Measurements from ENCODE around the gene CDC40. TPM values are rescaled to one million over a fixed set of nuclear protein-coding genes. Genes with fewer than 3 reads are reported as not detected.
"Not testable (repeated sequence)": the region's sequence is repeated elsewhere in the genome, so short reads cannot be mapped to it uniquely, and the experiment has no call there.

The CDC40 gene
- polyA plus RNA-seq, 3 donors = 6.8 to 12.8 (median 8.6) TPM

DNA sequence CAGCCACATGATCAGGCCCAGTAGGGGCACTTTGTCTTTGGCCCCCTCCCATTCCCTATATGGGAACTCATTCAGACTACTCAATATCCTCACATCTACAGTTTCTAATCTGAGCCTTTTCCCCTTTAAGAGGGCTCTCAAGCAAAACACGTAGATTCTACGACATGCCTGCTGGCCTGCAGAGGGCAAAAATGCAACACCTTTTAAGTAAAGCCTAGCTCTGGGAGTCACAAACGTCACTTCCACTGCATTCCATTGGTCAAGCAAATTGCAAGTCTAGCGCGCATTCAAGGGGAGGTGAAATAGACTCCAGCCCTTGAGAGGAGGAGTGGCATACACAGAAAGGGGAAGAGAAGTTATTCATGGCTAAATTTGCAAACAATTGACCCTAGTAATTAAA, 70.6 kb downstream of the CDC40 start:
- WGBS, 3 donors = 66 to 84% (median 78%) methylated on average over 5 of the region's 5 CpGs
- no peak overlapping the region for H3K27ac ChIP-seq (ENCODE audit: low read depth, low read length)

DNA sequence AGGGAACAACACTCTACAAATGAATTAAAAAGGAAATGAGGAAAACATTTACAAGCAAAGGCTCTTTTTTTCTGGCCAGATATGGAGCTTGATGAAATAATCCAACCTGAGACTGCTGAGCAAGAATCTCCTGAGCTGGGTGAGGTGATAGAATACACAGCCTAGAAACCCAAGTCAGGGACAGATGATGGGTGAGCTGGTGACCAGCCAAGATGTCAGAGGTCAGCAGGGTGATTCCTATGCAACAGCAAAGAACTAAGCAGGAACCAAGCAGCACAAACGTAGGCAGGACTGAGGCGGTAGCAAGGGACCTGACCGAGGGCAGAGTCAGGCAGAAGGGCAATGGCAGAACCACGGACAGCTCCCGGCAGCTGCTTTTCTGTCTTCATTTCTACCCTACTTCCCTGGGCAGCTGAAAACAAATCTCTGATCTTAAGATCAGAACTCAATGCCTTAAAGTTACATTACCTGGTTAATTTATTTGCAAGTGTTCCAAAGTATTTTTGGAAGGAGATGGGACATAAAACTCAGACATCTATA, 75.1 kb downstream of the CDC40 start:
- no peak overlapping the region for H3K27ac ChIP-seq (ENCODE audit: low read depth, low read length)
- 24 to 49% (median 39%) methylated on average over 5 of the region's 5 CpGs for WGBS, 3 donors

- 68 to 96% (median 89%) methylated on average over 2 of the region's 2 CpGs for WGBS, 3 donors
Observed at GRCh38 chr6:110256366-110256765, 76.1 kb downstream of the CDC40 start.

GRCh38 chr6:110265273-110265672, 85.0 kb downstream of the CDC40 start:
- 89% methylated on average over 3 of the region's 3 CpGs for WGBS, 3 donors
- H3K27ac ChIP-seq (ENCODE audit: low read depth, low read length) = no peak overlapping the region

More at GRCh38 chr6:110256366-110256765, 76.1 kb downstream of the CDC40 start:
- no peak overlapping the region for H3K27ac ChIP-seq (ENCODE audit: low read depth, low read length)

DNA sequence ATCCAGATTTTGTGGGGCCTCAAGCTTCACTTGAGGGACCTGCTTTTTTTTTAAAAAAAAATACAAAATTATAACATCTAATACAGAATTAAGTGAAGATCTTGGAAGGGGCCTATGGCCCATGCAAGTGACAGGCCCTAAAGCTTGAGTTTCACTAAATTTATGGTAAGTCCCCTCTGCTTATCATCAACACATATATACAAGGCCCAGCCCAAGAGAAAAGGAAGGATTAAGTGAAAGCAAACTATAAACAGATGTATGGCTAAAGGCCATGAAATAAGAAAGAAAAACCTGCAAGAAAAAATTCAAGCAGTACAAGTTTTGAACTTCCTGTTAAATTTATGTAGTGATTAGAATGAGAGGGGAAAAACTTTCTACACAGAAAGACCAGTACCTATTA, 86.8 kb downstream of the CDC40 start:
- H3K27ac ChIP-seq (ENCODE audit: low read depth, low read length) = no peak overlapping the region

GRCh38 chr6:110269623-110270022, 89.4 kb downstream of the CDC40 start:
- no peak overlapping the region for H3K27ac ChIP-seq (ENCODE audit: low read depth, low read length)
- WGBS, 3 donors = 80 to 94% (median 91%) methylated on average over 2 of the region's 2 CpGs

DNA sequence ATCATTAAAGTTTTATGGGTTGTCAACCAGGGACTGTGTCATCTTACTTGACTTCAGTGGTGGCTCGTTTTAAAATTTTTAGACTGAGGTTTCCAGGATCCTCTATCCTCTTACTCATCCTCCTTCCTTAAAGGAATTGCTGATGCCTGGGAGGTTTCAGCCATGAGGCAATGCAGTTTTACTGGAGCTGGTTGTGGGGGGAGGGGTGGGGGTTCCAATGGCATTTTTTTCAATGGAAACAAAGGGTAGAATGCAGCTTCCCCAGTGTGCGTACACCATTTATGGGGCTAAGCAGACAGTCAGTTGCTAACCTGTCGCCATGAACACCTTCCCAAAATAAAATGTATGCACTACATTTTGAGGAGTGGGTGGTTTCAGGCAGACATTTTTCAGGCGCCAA, 89.9 kb downstream of the CDC40 start:
- H3K27ac ChIP-seq (ENCODE audit: low read depth, low read length) = no peak overlapping the region
- 72 to 87% (median 78%) methylated on average over 4 of the region's 4 CpGs for WGBS, 3 donors

GRCh38 chr6:110271732-110272022, 91.5 kb downstream of the CDC40 start:
- 39 to 96% (median 92%) methylated on average over 1 of the region's 1 CpG for WGBS, 3 donors
- no peak overlapping the region for H3K27ac ChIP-seq (ENCODE audit: low read depth, low read length)

DNA sequence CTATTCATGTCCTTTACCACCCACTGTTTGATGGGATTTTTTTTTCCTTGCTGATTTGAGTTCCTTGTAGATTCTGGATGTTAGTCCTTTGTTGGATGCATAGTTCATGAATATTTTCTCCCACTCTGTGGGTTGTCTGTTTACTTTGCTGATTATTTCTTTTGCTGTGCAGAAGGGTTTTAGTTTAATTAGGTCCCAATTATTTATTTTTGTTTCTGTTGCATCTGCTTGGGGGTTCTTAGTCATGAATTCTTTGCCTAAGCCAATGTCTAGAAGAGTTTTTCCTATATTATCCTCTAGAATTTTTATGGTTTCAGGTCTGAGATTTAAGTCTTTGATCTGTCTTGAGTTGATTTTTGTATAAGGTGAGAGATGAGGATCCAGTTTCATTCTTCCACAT, 92.6 kb downstream of the CDC40 start:
- H3K27ac ChIP-seq (ENCODE audit: low read depth, low read length) = not testable (repeated sequence)

DNA sequence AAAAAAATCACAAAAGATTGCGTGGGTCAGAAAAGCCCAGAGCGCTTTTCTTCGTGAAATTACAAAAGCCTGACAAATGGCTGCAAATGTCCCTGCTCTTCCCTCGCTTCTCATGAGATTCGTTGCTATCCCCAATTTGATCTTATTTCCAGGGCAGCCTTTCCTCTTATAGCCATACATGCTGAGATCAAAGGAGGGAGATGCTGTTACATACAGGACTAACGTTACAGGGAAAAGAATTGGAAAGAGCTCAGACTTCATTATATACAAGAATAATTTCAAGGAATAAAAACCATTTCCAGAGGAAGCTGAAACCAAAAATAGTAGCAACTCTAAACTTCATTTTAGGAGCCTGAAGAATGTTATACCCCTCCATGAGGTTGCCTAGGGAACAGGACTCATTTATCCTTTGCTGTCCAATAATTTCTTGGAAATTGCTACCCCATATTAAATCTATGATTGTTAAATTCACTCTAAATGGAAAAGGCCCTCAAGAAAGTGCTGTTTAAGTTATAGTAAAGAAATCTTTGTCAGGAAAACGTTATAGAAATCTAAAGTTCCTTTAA, 97.0 kb downstream of the CDC40 start:
- no peak overlapping the region for H3K27ac ChIP-seq (ENCODE audit: low read depth, low read length)
- 62 to 69% (median 64%) methylated on average over 7 of the region's 7 CpGs for WGBS, 3 donors

Other genes with a start within 250 kb of the CDC40 start
- not detected for gene GPR6, start 202.1 kb upstream of the CDC40 start, polyA plus RNA-seq
- 10 to 100 TPM in 1 of 3 donors, 1 to 10 TPM in 2; 2.2 to 13.5 (median 6.2) TPM for gene WASF1, start 757 bp upstream of the CDC40 start, polyA plus RNA-seq
- 1 to 10 TPM in 1 of 3 donors, under 1 TPM in 2; 0.27 to 2.9 (median 0.54) TPM for gene METTL24, start 177.9 kb downstream of the CDC40 start, polyA plus RNA-seq
- gene DDO, start 235.1 kb downstream of the CDC40 start, polyA plus RNA-seq = 1 to 10 TPM; 1.1 to 2.4 (median 1.8) TPM

Measured in adipose tissue (tissue), 3 donors.